ENCODE data around the gene PPAT. TPM values are rescaled to one million over a fixed set of nuclear protein-coding genes. Genes with fewer than 3 reads are reported as not detected.
"Not testable (repeated sequence)": the region's sequence is repeated elsewhere in the genome, so short reads cannot be mapped to it uniquely, and the experiment has no call there.

PPAT gene
- total and polyA plus RNA-seq, 5 donors from 2014 or later: 6.7 to 14.0 (median 10.9) TPM

DNA sequence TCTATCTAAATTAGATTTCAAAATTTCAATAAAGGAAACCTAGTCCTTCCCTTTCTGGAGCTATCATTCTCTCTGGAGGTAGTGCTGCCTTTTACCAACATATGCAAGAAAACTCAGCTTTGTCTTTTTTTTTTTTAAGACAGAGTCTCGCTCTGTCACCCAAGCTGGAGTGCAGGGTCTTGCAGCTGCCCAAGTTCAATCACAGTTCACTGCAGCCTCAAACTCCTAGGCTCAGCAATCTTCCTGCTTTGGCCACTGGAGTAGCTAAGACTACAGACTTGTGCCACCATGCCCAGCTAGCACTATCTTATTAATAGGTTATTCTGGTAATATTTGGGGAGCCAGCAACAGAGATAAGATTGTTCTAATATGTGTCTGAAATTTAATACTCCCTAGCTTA is 60.5 kb downstream of the PPAT start:
- H3K27ac ChIP-seq (ENCODE audit: insufficient read depth, low read length, poor library complexity, severe bottlenecking): no peak overlapping the region
- H3K27me3 ChIP-seq (ENCODE audit: control insufficient read depth, insufficient read depth, low read length): no peaks in the 10 kb centered on the region
- H3K27me3 Mint-ChIP-seq: no peaks in the 10 kb centered on the region
- H3K9me3 Mint-ChIP-seq: peaks cover 0 to 2% (median 0%) of the 10 kb centered on the region in 7 donors
- peaks cover 6 to 20% (median 10%) of the 10 kb centered on the region in 4 donors for H3K4me1 Mint-ChIP-seq
- peaks cover 12% of the 10 kb centered on the region for H3K36me3 ChIP-seq (ENCODE audit: control insufficient read depth, insufficient read depth, low read length)
- H3K36me3 Mint-ChIP-seq: peaks cover 28% of the 10 kb centered on the region
- H3K27ac Mint-ChIP-seq: no peak overlapping the region
- H3K4me3 ChIP-seq (ENCODE audit: low read depth, low read length): no peak overlapping the region
- no peaks in the 10 kb centered on the region for H3K9me3 ChIP-seq (ENCODE audit: control insufficient read depth in 2 of 2, low read length in 2 of 2)
- H3K4me3 Mint-ChIP-seq: no peak overlapping the region
- ATAC-seq (ENCODE audit: low read depth in 2 of 2): no peak
- no peak for DNase-seq
- H3K4me1 ChIP-seq (ENCODE audit: control insufficient read depth, insufficient read depth, low read length, poor library complexity, severe bottlenecking): no peaks in the 10 kb centered on the region

GRCh38 chr4:56372774-56373173 is 62.6 kb downstream of the PPAT start:
- peaks cover 0 to 2% (median 0%) of the 10 kb centered on the region in 7 donors for H3K9me3 Mint-ChIP-seq
- no peak overlapping the region for H3K27ac Mint-ChIP-seq
- peaks cover 33% of the 10 kb centered on the region for H3K36me3 Mint-ChIP-seq
- H3K4me3 Mint-ChIP-seq: no peak overlapping the region
- no peaks in the 10 kb centered on the region for H3K27me3 ChIP-seq (ENCODE audit: control insufficient read depth, insufficient read depth, low read length)
- no peaks in the 10 kb centered on the region for H3K9me3 ChIP-seq (ENCODE audit: control insufficient read depth in 2 of 2, low read length in 2 of 2)
- no peak for DNase-seq
- no peak overlapping the region for H3K4me3 ChIP-seq (ENCODE audit: low read depth, low read length)
- no peak overlapping the region for H3K27ac ChIP-seq (ENCODE audit: insufficient read depth, low read length, poor library complexity, severe bottlenecking)
- peaks cover 8 to 19% (median 13%) of the 10 kb centered on the region in 4 donors for H3K4me1 Mint-ChIP-seq
- no peaks in the 10 kb centered on the region for H3K4me1 ChIP-seq (ENCODE audit: control insufficient read depth, insufficient read depth, low read length, poor library complexity, severe bottlenecking)
- ATAC-seq (ENCODE audit: low read depth in 2 of 2): no peak
- peaks cover 17% of the 10 kb centered on the region for H3K36me3 ChIP-seq (ENCODE audit: control insufficient read depth, insufficient read depth, low read length)
- H3K27me3 Mint-ChIP-seq: no peaks in the 10 kb centered on the region

- no peak overlapping the region for H3K4me3 ChIP-seq (ENCODE audit: low read depth, low read length)
- no peaks in the 10 kb centered on the region for H3K27me3 Mint-ChIP-seq
- H3K36me3 Mint-ChIP-seq: peaks cover 29% of the 10 kb centered on the region
- no peak overlapping the region for H3K27ac Mint-ChIP-seq
- H3K4me1 Mint-ChIP-seq: peaks cover 8 to 14% (median 13%) of the 10 kb centered on the region in 4 donors
- ATAC-seq (ENCODE audit: low read depth in 2 of 2) (no peak), DNase-seq (no peak)
- peaks cover 0 to 2% (median 0%) of the 10 kb centered on the region in 7 donors for H3K9me3 Mint-ChIP-seq
- no peaks in the 10 kb centered on the region for H3K9me3 ChIP-seq (ENCODE audit: control insufficient read depth in 2 of 2, low read length in 2 of 2)
- peaks cover 17% of the 10 kb centered on the region for H3K36me3 ChIP-seq (ENCODE audit: control insufficient read depth, insufficient read depth, low read length)
- H3K4me3 Mint-ChIP-seq: no peak overlapping the region
- H3K27ac ChIP-seq (ENCODE audit: insufficient read depth, low read length, poor library complexity, severe bottlenecking): no peak overlapping the region
- no peaks in the 10 kb centered on the region for H3K4me1 ChIP-seq (ENCODE audit: control insufficient read depth, insufficient read depth, low read length, poor library complexity, severe bottlenecking)
- H3K27me3 ChIP-seq (ENCODE audit: control insufficient read depth, insufficient read depth, low read length): no peaks in the 10 kb centered on the region
Measured at GRCh38 chr4:56371426-56372220, 63.8 kb downstream of the PPAT start.

GRCh38 chr4:56370377-56370776 is 65.0 kb downstream of the PPAT start:
- Mint-ChIP-seq H3K36me3 (peaks cover 35% of the 10 kb centered on the region), H3K4me3 (no peak overlapping the region), H3K27ac (no peak overlapping the region), H3K4me1 (peaks cover 5 to 11% (median 10%) of the 10 kb centered on the region in 4 donors), H3K27me3 (no peaks in the 10 kb centered on the region), H3K9me3 (peaks cover 0 to 2% (median 0%) of the 10 kb centered on the region in 7 donors)
- peaks cover 17% of the 10 kb centered on the region for H3K36me3 ChIP-seq (ENCODE audit: control insufficient read depth, insufficient read depth, low read length)
- no peaks in the 10 kb centered on the region for H3K9me3 ChIP-seq (ENCODE audit: control insufficient read depth in 2 of 2, low read length in 2 of 2)
- DNase-seq: no peak
- no peaks in the 10 kb centered on the region for H3K27me3 ChIP-seq (ENCODE audit: control insufficient read depth, insufficient read depth, low read length)
- H3K27ac ChIP-seq (ENCODE audit: insufficient read depth, low read length, poor library complexity, severe bottlenecking): no peak overlapping the region
- no peaks in the 10 kb centered on the region for H3K4me1 ChIP-seq (ENCODE audit: control insufficient read depth, insufficient read depth, low read length, poor library complexity, severe bottlenecking)
- no peak overlapping the region for H3K4me3 ChIP-seq (ENCODE audit: low read depth, low read length)
- no peak for ATAC-seq (ENCODE audit: low read depth in 2 of 2)

DNA sequence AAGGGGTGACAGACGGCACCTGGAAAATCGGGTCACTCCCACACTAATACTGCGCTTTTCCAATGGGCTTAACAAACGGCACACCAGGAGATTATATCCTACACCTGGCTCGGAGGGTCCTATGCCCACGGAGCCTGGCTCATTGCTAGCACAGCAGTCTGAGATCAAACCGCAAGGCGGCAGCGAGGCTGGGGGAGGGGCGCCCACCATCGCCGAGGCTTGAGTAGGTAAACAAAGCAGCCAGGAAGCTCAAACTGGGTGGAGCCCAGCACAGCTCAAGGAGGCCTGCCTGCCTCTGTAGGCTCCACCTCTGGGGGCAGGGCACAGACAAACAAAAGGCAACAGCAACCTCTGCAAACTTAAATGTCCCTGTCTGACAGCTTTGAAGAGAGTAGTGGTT is 72.4 kb downstream of the PPAT start:
- H3K9me3 Mint-ChIP-seq; H3K4me1 Mint-ChIP-seq; H3K4me1 ChIP-seq (ENCODE audit: control insufficient read depth, insufficient read depth, low read length, poor library complexity, severe bottlenecking); H3K36me3 ChIP-seq (ENCODE audit: control insufficient read depth, insufficient read depth, low read length); H3K4me3 ChIP-seq (ENCODE audit: low read depth, low read length); DNase-seq; H3K27ac ChIP-seq (ENCODE audit: insufficient read depth, low read length, poor library complexity, severe bottlenecking); H3K27me3 ChIP-seq (ENCODE audit: control insufficient read depth, insufficient read depth, low read length); H3K9me3 ChIP-seq (ENCODE audit: control insufficient read depth in 2 of 2, low read length in 2 of 2); H3K27me3 Mint-ChIP-seq; ATAC-seq (ENCODE audit: low read depth in 2 of 2); H3K4me3 Mint-ChIP-seq: not testable (repeated sequence)
- Mint-ChIP-seq H3K36me3 (peaks cover 22% of the 10 kb centered on the region), H3K27ac (peak overlapping the region in 1 of 3 donors; percentile 15)

- H3K36me3 Mint-ChIP-seq: peaks cover 17% of the 10 kb centered on the region
Measured at GRCh38 chr4:56360071-56360470, 75.3 kb downstream of the PPAT start.

DNA sequence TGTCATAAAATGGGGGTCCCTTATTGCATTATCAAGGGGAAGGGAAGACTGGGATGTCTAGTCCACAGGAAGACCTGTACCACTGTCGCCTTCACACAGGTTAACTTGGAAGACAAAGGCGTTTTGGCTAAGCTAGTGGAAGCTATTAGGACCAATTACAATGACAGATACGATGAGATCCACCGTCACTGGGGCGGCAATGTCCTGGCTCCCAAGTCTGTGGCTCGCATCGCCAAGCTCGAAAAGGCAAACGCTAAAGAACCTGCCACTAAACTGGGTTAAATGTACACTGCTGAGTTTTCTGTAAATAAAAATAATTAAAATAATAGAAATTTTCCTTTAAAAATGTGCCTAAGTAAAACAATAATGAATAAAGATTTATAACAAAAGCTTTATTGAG is 78.8 kb downstream of the PPAT start:
- ATAC-seq (ENCODE audit: low read depth in 2 of 2) (no peak), DNase-seq (no peak)
- Histone ChIP-seq H3K36me3 (ENCODE audit: control insufficient read depth, insufficient read depth, low read length) (peaks cover 22% of the 10 kb centered on the region), H3K27ac (ENCODE audit: insufficient read depth, low read length, poor library complexity, severe bottlenecking) (no peak overlapping the region), H3K27me3 (ENCODE audit: control insufficient read depth, insufficient read depth, low read length) (no peaks in the 10 kb centered on the region), H3K4me3 (ENCODE audit: low read depth, low read length) (no peak overlapping the region), H3K4me1 (ENCODE audit: control insufficient read depth, insufficient read depth, low read length, poor library complexity, severe bottlenecking) (no peaks in the 10 kb centered on the region), H3K9me3 (ENCODE audit: control insufficient read depth in 2 of 2, low read length in 2 of 2) (no peaks in the 10 kb centered on the region)
- Mint-ChIP-seq H3K27me3 (no peaks in the 10 kb centered on the region), H3K4me1 (no peaks in the 10 kb centered on the region), H3K4me3 (no peak overlapping the region), H3K36me3 (peaks cover 21% of the 10 kb centered on the region), H3K9me3 (no peaks in the 10 kb centered on the region), H3K27ac (no peak overlapping the region)

More at GRCh38 chr4:56360071-56360470, 75.3 kb downstream of the PPAT start:
- Mint-ChIP-seq H3K4me3 (no peak overlapping the region), H3K4me1 (peaks cover 0 to 6% (median under 1%) of the 10 kb centered on the region in 4 donors), H3K27me3 (no peaks in the 10 kb centered on the region), H3K9me3 (peaks cover 0 to 4% (median 0%) of the 10 kb centered on the region in 7 donors), H3K27ac (peak overlapping the region in 1 of 3 donors; percentile 14)
- no peak overlapping the region for H3K4me3 ChIP-seq (ENCODE audit: low read depth, low read length)
- H3K36me3 ChIP-seq (ENCODE audit: control insufficient read depth, insufficient read depth, low read length): peaks cover 8% of the 10 kb centered on the region
- no peak for ATAC-seq (ENCODE audit: low read depth in 2 of 2)
- no peaks in the 10 kb centered on the region for H3K9me3 ChIP-seq (ENCODE audit: control insufficient read depth in 2 of 2, low read length in 2 of 2)
- DNase-seq: no peak
- no peaks in the 10 kb centered on the region for H3K27me3 ChIP-seq (ENCODE audit: control insufficient read depth, insufficient read depth, low read length)
- H3K27ac ChIP-seq (ENCODE audit: insufficient read depth, low read length, poor library complexity, severe bottlenecking): no peak overlapping the region
- no peaks in the 10 kb centered on the region for H3K4me1 ChIP-seq (ENCODE audit: control insufficient read depth, insufficient read depth, low read length, poor library complexity, severe bottlenecking)

- no peak overlapping the region for H3K27ac ChIP-seq (ENCODE audit: insufficient read depth, low read length, poor library complexity, severe bottlenecking)
- H3K4me1 ChIP-seq (ENCODE audit: control insufficient read depth, insufficient read depth, low read length, poor library complexity, severe bottlenecking): no peaks in the 10 kb centered on the region
- Mint-ChIP-seq H3K27me3 (no peaks in the 10 kb centered on the region), H3K4me3 (no peak overlapping the region), H3K9me3 (no peaks in the 10 kb centered on the region), H3K27ac (peak overlapping the region in 1 of 3 donors; percentile 26), H3K4me1 (peaks cover 0 to 7% (median 3%) of the 10 kb centered on the region in 4 donors), H3K36me3 (peaks cover 17% of the 10 kb centered on the region)
- ATAC-seq (ENCODE audit: low read depth in 2 of 2) (no peak), DNase-seq (no peak)
- no peak overlapping the region for H3K4me3 ChIP-seq (ENCODE audit: low read depth, low read length)
- peaks cover 17% of the 10 kb centered on the region for H3K36me3 ChIP-seq (ENCODE audit: control insufficient read depth, insufficient read depth, low read length)
- H3K9me3 ChIP-seq (ENCODE audit: control insufficient read depth in 2 of 2, low read length in 2 of 2): no peaks in the 10 kb centered on the region
- H3K27me3 ChIP-seq (ENCODE audit: control insufficient read depth, insufficient read depth, low read length): no peaks in the 10 kb centered on the region
Measured at GRCh38 chr4:56348576-56348975, 86.8 kb downstream of the PPAT start.
